HuH-7.5 (cell line): ENCODE data around the gene FLT3.

ENCODE experiments used
- DNase-seq: peaks from one replicate; pipeline ENCODE4 v3.0.0; 2011; ENCODE audit warnings: low spot score

The FLT3 gene

GRCh38 chr13:28001837-28002473 is 98.4 kb downstream of the FLT3 start:
- DNase-seq = no peak

- no peak for DNase-seq
Observed at GRCh38 chr13:28001049-28001448, 99.3 kb downstream of the FLT3 start.

GRCh38 chr13:28000567-28000966 is 99.8 kb downstream of the FLT3 start:
- no peak for DNase-seq

GRCh38 chr13:27997904-27998522 is 102.4 kb downstream of the FLT3 start:
- DNase-seq = no peak

GRCh38 chr13:27991881-27992280 is 108.5 kb downstream of the FLT3 start:
- DNase-seq = no peak

GRCh38 chr13:27988520-27988919 is 111.9 kb downstream of the FLT3 start, which contains the start of gene URAD:
TSS of gene URAD (minus strand) at chr13:27988693. CDS start at chr13:27988637, 56 bp downstream.
- DNase-seq = no peak

GRCh38 chr13:27985600-27985999 is 114.8 kb downstream of the FLT3 start:
- DNase-seq = no peak

- no peak for DNase-seq
Observed at GRCh38 chr13:27982361-27982760, 118.0 kb downstream of the FLT3 start.

GRCh38 chr13:27981006-27981708 is 119.2 kb downstream of the FLT3 start:
- DNase-seq = no peak

- DNase-seq = peak; percentile 69
Observed at GRCh38 chr13:27980280-27980998, 119.9 kb downstream of the FLT3 start.

- no peak for DNase-seq
Observed at GRCh38 chr13:27979765-27980279, 120.6 kb downstream of the FLT3 start.

- DNase-seq = no peak
Observed at GRCh38 chr13:27979001-27979643, 121.3 kb downstream of the FLT3 start.

GRCh38 chr13:27978301-27978968 is 121.9 kb downstream of the FLT3 start:
- no peak for DNase-seq

GRCh38 chr13:27977476-27978300 is 122.7 kb downstream of the FLT3 start:
- peak; percentile 41 for DNase-seq

GRCh38 chr13:27976362-27977091 is 123.8 kb downstream of the FLT3 start:
- DNase-seq = no peak

GRCh38 chr13:27975564-27976361 is 124.6 kb downstream of the FLT3 start:
- DNase-seq = no peak

- DNase-seq = no peak
Observed at GRCh38 chr13:27973961-27974662, 126.3 kb downstream of the FLT3 start.

- DNase-seq = no peak
Observed at GRCh38 chr13:27973291-27973690, 127.1 kb downstream of the FLT3 start.
